WTC11 (cell line): ENCODE data around the gene MIPEP.

ENCODE experiments used
- CTCF ChIP-seq: fragments of 200-600 bp; IDR thresholded peaks from 2 replicates; pipeline ENCODE4 v1.8.0; 2022; ENCODE audit warnings: antibody characterized with exemption
- ESRRA ChIP-seq: sonication (generic); formaldehyde crosslinking; IDR thresholded peaks from 2 replicates; pipeline ENCODE4 v1.8.1; 2022; ENCODE audit warnings: mild to moderate bottlenecking, missing genetic modification reagents, borderline replicate concordance
- FOXP1 ChIP-seq: sonication (generic); formaldehyde crosslinking; IDR thresholded peaks from 2 replicates; pipeline ENCODE4 v1.8.0; 2022; ENCODE audit warnings: missing genetic modification reagents, mild to moderate bottlenecking, moderate library complexity, borderline replicate concordance
- JUN ChIP-seq: sonication (generic); formaldehyde crosslinking; IDR thresholded peaks from 2 replicates; pipeline ENCODE4 v1.8.0; 2023; ENCODE audit warnings: mild to moderate bottlenecking, missing genetic modification reagents
- SMAD4 ChIP-seq: sonication (generic); formaldehyde crosslinking; IDR thresholded peaks from 2 replicates; pipeline ENCODE4 v1.8.0; 2022; ENCODE audit warnings: mild to moderate bottlenecking, missing genetic modification reagents
- ZNF281 ChIP-seq: sonication (generic); formaldehyde crosslinking; IDR thresholded peaks from 2 replicates; pipeline ENCODE4 v1.8.0; 2023; ENCODE audit warnings: mild to moderate bottlenecking, missing genetic modification reagents
- TF ChIP-seq, protein P1 (sequence below): sonication (generic); formaldehyde crosslinking; conservative IDR thresholded peaks from 2 replicates; pipeline ENCODE4 v1.8.1; 2022; ENCODE audit warnings: mild to moderate bottlenecking, missing genetic modification reagents
- TF ChIP-seq, protein P2 (sequence below): sonication (generic); formaldehyde crosslinking; IDR thresholded peaks from 2 replicates; pipeline ENCODE4 v1.8.1; 2023; ENCODE audit warnings: mild to moderate bottlenecking, missing genetic modification reagents, borderline replicate concordance
- TF ChIP-seq, protein P3 (sequence below): sonication (generic); formaldehyde crosslinking; IDR thresholded peaks from 2 replicates; pipeline ENCODE4 v1.8.0; 2022; ENCODE audit warnings: mild to moderate bottlenecking, missing genetic modification reagents

DNA sequence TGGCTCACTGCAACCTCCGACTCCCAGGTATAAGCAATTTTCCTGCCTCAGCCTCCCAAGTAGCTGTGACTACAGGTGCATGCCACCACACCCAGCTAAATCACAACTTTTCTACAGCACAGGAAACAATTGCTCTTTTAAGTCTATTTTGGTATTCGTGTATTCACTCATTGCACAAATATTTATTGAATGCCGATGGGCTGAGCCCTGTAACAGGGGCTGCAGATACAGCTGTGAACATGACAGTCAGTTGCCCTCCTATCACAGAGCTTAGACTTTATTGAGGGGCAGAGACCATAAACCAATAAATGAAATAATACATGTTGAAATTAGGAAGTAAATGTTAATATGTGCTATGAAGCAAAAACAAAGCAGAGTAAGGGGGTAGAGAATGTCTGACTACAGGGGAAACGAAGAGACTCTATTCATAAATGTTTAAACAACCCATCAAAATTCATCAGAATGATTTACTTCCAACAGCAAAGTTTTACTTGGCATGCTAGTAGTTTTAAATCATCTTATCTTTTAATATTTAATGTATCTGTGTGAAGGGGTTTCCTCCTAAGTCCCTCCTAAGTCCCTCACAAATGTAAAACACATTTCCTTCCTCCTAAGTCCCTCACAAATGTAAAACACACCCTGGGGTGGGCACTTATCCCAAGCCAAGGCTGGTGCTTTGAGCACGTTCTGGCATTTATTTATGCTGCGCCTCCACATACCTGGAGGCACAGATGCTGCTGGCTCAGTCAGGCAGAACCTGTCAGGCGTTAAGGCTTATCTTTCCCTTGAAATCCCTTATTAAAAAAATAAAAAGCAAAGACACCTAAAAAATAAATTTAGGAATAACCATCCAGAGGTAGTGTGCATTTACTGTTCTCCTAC lies 140.8 kb downstream of the MIPEP start:
- TF ChIP-seq, protein P1, sequence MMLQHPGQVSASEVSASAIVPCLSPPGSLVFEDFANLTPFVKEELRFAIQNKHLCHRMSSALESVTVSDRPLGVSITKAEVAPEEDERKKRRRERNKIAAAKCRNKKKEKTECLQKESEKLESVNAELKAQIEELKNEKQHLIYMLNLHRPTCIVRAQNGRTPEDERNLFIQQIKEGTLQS (CRISPR knock-in tag): no peak
- TF ChIP-seq, protein P2, sequence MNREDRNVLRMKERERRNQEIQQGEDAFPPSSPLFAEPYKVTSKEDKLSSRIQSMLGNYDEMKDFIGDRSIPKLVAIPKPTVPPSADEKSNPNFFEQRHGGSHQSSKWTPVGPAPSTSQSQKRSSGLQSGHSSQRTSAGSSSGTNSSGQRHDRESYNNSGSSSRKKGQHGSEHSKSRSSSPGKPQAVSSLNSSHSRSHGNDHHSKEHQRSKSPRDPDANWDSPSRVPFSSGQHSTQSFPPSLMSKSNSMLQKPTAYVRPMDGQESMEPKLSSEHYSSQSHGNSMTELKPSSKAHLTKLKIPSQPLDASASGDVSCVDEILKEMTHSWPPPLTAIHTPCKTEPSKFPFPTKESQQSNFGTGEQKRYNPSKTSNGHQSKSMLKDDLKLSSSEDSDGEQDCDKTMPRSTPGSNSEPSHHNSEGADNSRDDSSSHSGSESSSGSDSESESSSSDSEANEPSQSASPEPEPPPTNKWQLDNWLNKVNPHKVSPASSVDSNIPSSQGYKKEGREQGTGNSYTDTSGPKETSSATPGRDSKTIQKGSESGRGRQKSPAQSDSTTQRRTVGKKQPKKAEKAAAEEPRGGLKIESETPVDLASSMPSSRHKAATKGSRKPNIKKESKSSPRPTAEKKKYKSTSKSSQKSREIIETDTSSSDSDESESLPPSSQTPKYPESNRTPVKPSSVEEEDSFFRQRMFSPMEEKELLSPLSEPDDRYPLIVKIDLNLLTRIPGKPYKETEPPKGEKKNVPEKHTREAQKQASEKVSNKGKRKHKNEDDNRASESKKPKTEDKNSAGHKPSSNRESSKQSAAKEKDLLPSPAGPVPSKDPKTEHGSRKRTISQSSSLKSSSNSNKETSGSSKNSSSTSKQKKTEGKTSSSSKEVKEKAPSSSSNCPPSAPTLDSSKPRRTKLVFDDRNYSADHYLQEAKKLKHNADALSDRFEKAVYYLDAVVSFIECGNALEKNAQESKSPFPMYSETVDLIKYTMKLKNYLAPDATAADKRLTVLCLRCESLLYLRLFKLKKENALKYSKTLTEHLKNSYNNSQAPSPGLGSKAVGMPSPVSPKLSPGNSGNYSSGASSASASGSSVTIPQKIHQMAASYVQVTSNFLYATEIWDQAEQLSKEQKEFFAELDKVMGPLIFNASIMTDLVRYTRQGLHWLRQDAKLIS: no peak
- TF ChIP-seq FOXP1 (CRISPR knock-in tag): no peak
- TF ChIP-seq, protein P3, sequence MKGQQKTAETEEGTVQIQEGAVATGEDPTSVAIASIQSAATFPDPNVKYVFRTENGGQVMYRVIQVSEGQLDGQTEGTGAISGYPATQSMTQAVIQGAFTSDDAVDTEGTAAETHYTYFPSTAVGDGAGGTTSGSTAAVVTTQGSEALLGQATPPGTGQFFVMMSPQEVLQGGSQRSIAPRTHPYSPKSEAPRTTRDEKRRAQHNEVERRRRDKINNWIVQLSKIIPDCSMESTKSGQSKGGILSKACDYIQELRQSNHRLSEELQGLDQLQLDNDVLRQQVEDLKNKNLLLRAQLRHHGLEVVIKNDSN (CRISPR knock-in tag): no peak
- TF ChIP-seq CTCF: no peak
- no peak for TF ChIP-seq ESRRA (CRISPR knock-in tag)
- no peak for TF ChIP-seq JUN (CRISPR knock-in tag)
- TF ChIP-seq ZNF281: no peak
- TF ChIP-seq SMAD4 (CRISPR knock-in tag): no peak
